Immature natural killer cell (primary cell): ENCODE measurements around the gene RCC1. TPM values are rescaled to one million over a fixed set of nuclear protein-coding genes. Genes with fewer than 3 reads are reported as not detected.
"Not testable (repeated sequence)": the region's sequence is repeated elsewhere in the genome, so short reads cannot be mapped to it uniquely, and the experiment has no call there.

Experiments
- DNase-seq, 3 donors: peaks; one replicate each; pipeline ENCODE4 v3.0.0; 2022; ENCODE audit warnings: mixed read lengths in 1 of 3
- H3K27ac Mint-ChIP-seq, 6 donors: one replicate each; pipeline ENCODE4 v1.8.0; 2020; ENCODE audit warnings: mixed read lengths in 6 of 6, mild to moderate bottlenecking in 5 of 6, inconsistent platforms in 4 of 6, moderate library complexity in 3 of 6
- H3K27me3 Mint-ChIP-seq, 3 donors: one replicate each; pipeline ENCODE4 v1.8.0; 2020 to 2021; ENCODE audit warnings: low read depth in 3 of 3, mild to moderate bottlenecking in 3 of 3, mixed read lengths in 3 of 3, moderate library complexity in 3 of 3, inconsistent platforms in 1 of 3
- H3K36me3 Mint-ChIP-seq, 3 donors: one replicate each; pipeline ENCODE4 v1.8.0; 2020; ENCODE audit warnings: mixed read lengths in 3 of 3, inconsistent platforms in 2 of 3, mild to moderate bottlenecking in 2 of 3
- H3K4me1 Mint-ChIP-seq, 2 donors: one replicate each; pipeline ENCODE4 v1.8.0; 2020; ENCODE audit warnings: inconsistent platforms in 2 of 2, mild to moderate bottlenecking in 2 of 2, mixed read lengths in 2 of 2, moderate library complexity in 1 of 2
- H3K4me3 Mint-ChIP-seq, 5 donors: one replicate each; pipeline ENCODE4 v1.8.0; 2020; ENCODE audit warnings: mild to moderate bottlenecking in 5 of 5, mixed read lengths in 5 of 5, inconsistent platforms in 3 of 5, moderate library complexity in 3 of 5
- H3K9me3 Mint-ChIP-seq, 6 donors: one replicate each; pipeline ENCODE4 v1.8.0; 2020; ENCODE audit warnings: mild to moderate bottlenecking in 6 of 6, mixed read lengths in 6 of 6, inconsistent platforms in 4 of 6, moderate library complexity in 3 of 6
- polyA plus RNA-seq, 3 donors: library from polyadenylated mRNA; unstranded; fragments of 300-500 nt; fragmentation: Illumina TruSeq; gene quantifications; one replicate each; pipeline ENCODE4 v1.2.3, GENCODE V29; 2021

RCC1 gene
- polyA plus RNA-seq, 3 donors from 2014 or later = 11.4 to 16.0 (median 12.4) TPM

DNA sequence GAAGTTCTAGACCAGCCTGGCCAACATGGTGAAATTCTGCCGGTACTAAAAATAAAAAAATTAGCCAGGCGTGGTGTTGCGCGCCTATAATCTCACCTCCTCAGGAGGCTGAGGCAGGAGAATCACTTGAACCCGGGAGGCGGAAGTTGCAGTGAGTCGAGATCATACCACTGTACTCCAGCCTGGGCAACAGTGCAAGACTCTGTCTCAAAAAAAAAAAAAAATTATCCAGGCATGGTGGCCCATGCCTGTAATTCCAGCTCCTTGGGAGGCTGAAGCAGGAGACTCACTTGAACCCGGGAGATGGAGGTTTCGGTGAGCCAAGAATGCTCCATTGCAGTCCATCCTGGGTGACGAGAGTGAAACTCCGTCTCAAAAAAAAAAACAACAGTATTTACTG, 67.7 kb downstream of the RCC1 start:
- no peak overlapping the region for H3K4me3 Mint-ChIP-seq
- H3K36me3 Mint-ChIP-seq = peaks cover 8 to 28% (median 10%) of the 10 kb centered on the region in 3 donors
- H3K27me3 Mint-ChIP-seq = peaks cover 0 to 4% (median 2%) of the 10 kb centered on the region in 3 donors

DNA sequence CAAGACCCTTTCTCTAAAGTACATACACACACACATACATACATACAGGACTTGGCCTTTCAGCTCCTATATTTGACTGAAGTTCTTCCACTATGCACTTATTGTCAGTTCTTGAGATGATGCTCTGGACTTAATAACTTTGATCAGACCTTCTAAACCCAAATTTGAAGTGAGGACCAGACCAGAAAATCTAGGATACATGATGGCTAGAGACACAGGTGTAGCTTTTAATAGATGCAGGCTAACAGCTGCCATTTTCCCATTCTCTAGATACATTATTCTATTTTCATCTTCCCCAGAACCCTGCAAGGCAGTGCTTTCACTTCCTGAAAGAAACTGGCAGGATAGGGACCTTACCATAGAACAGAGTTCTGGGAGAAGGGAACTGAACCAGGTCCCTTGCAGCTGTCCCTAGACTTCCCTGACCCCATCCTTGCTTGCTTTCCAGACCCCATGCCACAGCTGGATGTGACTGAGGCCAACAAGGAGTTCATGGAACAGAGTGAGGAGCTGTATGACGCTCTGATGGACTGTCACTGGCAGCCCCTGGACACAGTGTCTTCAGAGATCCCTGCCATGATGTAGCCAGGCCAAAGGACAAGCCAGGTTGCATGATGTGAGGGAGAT, 71.3 kb downstream of the RCC1 start:
- Mint-ChIP-seq H3K4me1 (peaks cover 31 to 41% of the 10 kb centered on the region in 2 donors), H3K27me3 (peaks cover 2 to 13% (median 7%) of the 10 kb centered on the region in 3 donors), H3K27ac (peak overlapping the region in 5 of 6 donors; percentile 4 to 64 (median 55)), H3K36me3 (peaks cover 4 to 28% (median 10%) of the 10 kb centered on the region in 3 donors), H3K4me3 (no peak overlapping the region), H3K9me3 (no peaks in the 10 kb centered on the region)
- no peak for DNase-seq

More for the DNA sequence above, 67.7 kb downstream of the RCC1 start:
- H3K9me3 Mint-ChIP-seq = no peaks in the 10 kb centered on the region
- peaks cover 4 to 11% of the 10 kb centered on the region in 2 donors for H3K4me1 Mint-ChIP-seq
- no peak overlapping the region for H3K27ac Mint-ChIP-seq
- no peak for DNase-seq

DNA sequence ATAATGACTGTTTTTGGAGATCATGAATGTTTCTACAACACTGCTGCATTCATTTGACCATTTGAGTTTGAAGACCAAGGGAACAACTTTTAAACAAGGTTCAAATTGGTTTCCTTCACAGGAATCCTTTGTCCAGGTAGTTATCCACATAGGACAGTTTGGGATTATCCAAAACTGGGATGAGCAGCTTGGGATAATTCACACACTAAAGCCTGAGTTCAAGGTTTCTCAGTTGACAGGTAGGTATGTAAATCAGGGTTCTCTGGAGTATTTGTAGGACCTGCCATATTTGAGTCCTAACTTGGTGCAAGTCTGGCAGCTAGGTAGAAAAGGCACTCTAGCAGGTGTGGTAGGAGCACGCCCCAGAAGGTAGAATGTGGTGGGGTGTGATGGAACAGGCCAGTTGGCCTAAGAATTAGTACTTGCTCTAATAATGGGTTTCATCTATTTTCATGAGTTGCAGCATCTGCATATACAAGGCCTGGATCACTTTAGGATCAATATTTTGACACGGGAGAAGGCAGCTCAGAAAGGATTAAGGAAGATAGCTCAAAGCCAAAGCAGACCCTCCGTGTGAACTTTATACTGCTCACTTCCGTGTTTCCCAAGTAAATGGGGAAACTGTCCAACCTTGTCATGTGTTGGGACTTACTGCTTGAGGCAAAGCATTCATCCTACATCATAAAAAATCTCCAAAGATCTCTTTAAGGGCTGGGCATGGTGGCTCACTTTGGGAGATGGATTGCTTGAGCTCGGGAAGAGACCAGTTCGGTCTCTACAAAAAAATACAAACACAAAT, 72.1 kb downstream of the RCC1 start:
- DNase-seq = no peak
- H3K27ac Mint-ChIP-seq = peak overlapping the region in 5 of 6 donors; percentile 9 to 72 (median 55)
- H3K9me3 Mint-ChIP-seq = no peaks in the 10 kb centered on the region
- H3K4me3 Mint-ChIP-seq = no peak overlapping the region
- peaks cover 2 to 13% (median 8%) of the 10 kb centered on the region in 3 donors for H3K27me3 Mint-ChIP-seq
- H3K36me3 Mint-ChIP-seq = peaks cover 4 to 28% (median 10%) of the 10 kb centered on the region in 3 donors
- H3K4me1 Mint-ChIP-seq = peaks cover 35 to 47% of the 10 kb centered on the region in 2 donors

DNA sequence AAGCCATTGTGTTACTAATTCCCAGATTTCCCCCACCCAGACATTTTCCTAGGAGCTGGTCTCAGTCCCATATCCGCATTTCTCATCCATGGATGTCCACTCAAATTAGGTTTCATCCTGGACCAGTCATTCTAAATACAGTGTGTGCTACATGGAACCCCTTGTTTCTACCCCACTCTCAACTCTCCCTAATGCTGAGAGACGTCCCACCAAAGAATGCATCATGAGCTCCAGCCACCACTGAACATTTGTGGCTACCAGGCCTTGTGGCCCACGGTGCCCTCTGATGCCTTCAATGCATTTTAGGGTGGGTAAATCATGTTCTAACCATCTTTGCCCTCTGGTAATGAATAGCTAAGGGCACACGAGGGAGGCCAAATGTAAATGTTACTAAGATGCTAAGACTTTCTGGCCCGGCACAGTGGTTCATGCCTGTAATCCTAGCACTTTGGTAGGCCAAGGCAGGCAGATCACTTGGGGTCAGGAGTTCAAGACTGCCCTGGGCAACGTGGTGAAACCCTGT, 72.9 kb downstream of the RCC1 start:
- no peaks in the 10 kb centered on the region for H3K9me3 Mint-ChIP-seq
- H3K4me1 Mint-ChIP-seq = peaks cover 37 to 51% of the 10 kb centered on the region in 2 donors
- peaks cover 2 to 13% (median 8%) of the 10 kb centered on the region in 3 donors for H3K27me3 Mint-ChIP-seq
- peaks cover 4 to 28% (median 10%) of the 10 kb centered on the region in 3 donors for H3K36me3 Mint-ChIP-seq
- peak overlapping the region in 2 of 5 donors; percentile 21 to 27 for H3K4me3 Mint-ChIP-seq
- DNase-seq = no peak
- H3K27ac Mint-ChIP-seq = peak overlapping the region in 4 of 6 donors; percentile 20 to 65 (median 62)

DNA sequence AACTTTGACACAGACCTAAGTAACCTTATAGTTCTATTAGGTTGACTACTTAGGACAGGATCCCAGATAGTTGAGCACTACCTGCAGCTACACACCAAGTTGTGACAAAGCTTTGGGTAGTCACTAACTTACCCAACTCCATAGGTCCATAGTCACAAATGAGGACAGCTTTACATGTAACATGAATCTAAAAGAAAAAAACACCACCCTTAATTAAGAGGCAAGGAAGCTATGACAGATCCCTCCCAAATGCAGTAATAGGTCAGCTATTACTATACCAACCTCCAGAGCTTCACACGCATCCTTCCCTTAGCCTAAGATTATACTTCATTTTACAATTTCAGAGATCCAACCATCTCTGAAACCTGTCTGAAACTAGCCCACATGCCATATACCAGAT, 73.6 kb downstream of the RCC1 start:
- DNase-seq = no peak
- Mint-ChIP-seq H3K27me3 (peaks cover 2 to 13% (median 8%) of the 10 kb centered on the region in 3 donors), H3K4me3 (peak overlapping the region; percentile 65 to 94 (median 93)), H3K36me3 (peaks cover 4 to 28% (median 10%) of the 10 kb centered on the region in 3 donors), H3K9me3 (no peaks in the 10 kb centered on the region), H3K4me1 (peaks cover 37 to 51% of the 10 kb centered on the region in 2 donors), H3K27ac (peak overlapping the region; percentile 17 to 85 (median 80))

DNA sequence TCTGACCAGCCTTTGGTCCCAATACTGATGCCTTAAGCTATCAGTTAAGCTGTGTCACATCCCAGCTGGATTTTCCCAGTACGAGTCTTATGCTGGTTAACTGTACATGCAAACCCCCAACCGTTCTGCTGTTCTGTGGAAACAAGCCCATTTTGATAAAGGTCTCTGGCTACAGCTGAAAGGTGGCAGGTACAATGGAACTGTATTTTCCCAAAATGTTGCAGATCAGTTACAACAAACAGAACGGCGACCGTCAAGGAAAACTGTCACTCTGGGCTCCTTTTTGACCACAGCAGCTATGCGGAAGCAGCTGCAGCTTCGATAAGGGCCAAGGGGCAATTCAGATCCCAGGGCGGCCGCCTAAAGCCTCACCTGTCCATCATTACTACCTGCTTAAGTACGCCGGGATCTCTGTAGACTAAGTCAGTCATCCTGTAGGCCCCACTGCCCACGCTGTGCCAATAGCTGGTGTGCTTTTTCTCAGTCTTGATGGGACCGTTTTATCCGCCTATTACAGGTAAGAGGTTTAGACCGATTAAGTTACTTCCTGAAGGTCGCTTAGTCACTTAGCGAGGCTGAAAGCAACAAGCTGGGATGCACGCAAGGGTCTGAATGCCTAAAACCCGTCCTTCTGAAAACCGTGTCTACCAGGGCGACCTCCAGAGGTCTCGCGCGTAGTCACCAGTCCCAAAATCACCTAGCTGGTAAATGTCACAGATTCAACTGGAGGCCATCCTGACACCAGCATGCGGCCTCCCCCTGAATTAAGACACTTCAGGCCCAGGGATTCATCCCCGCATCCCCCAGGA, 75.1 kb downstream of the RCC1 start:
- peaks cover 2 to 11% (median 6%) of the 10 kb centered on the region in 3 donors for H3K27me3 Mint-ChIP-seq
- DNase-seq = peak in 2 of 3 donors; percentile 28
- peak overlapping the region; percentile 39 to 95 (median 80) for H3K27ac Mint-ChIP-seq
- H3K36me3 Mint-ChIP-seq = peaks cover 4 to 28% (median 10%) of the 10 kb centered on the region in 3 donors
- H3K4me3 Mint-ChIP-seq = peak overlapping the region; percentile 91 to 94 (median 93)
- peaks cover 37 to 51% of the 10 kb centered on the region in 2 donors for H3K4me1 Mint-ChIP-seq
- no peaks in the 10 kb centered on the region for H3K9me3 Mint-ChIP-seq

DNA sequence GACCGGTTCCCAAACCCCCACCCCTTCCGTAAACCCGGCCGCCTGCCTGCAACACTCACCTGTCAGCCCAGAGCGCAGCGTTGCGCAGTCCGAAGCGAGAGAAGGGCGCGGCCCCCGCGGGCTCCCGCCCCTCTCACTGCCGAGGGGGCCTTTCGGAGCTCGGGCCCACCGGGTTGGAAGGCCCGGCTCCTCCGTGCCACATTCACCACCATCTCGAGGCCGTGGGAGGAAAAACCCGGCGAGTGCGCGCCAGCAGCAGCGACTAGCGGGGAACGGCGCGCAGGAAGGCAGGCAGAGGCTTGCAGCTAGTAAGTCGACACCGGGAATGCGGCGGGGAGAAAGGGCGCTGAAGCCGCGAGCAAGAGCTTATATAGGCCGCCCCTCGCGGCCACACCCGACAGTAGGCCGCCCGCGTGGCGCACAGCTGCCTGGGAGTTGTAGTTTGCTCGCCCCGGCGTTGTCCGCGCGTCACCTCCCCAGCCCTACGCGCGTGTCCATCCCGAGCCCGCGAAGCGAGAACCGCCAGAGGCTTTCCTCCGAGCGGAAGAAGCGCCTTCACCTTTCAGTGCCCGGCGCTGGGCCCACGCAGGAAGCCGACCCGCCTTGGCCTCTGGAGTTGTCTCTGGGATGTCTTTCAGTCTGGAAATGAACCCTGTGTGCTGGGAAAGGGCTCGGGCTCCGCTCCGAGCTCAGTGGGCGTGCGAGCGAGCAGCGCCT, 75.8 kb downstream of the RCC1 start:
- Mint-ChIP-seq H3K27ac (peak overlapping the region; percentile 73 to 95 (median 86)), H3K9me3 (no peaks in the 10 kb centered on the region), H3K4me1 (peaks cover 37 to 51% of the 10 kb centered on the region in 2 donors), H3K27me3 (peaks cover 2 to 11% (median 6%) of the 10 kb centered on the region in 3 donors), H3K36me3 (peaks cover 4 to 28% (median 10%) of the 10 kb centered on the region in 3 donors), H3K4me3 (peak overlapping the region; percentile 91 to 94 (median 93))
- DNase-seq = peak; percentile 86 to 90 (median 88)

DNA sequence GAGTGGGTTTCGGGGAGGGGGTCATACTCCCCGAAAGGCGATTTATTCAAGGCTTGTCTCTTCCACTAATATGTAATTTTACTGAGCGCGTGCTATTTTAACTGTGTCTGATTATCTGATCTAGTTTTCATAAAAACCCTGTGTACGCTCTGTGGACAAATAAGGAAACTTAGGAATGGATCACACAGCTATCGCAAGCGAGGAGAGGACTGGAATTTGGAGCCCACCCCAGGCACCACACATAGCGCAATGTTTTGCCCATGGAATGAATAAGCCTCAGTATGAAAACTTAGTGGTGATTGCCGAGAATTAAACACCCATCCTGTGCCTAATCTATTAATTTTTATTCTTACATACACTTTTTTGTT, 76.4 kb downstream of the RCC1 start:
- peak overlapping the region; percentile 91 to 94 (median 93) for H3K4me3 Mint-ChIP-seq
- no peak for DNase-seq
- peaks cover 2 to 11% (median 6%) of the 10 kb centered on the region in 3 donors for H3K27me3 Mint-ChIP-seq
- peaks cover 37 to 51% of the 10 kb centered on the region in 2 donors for H3K4me1 Mint-ChIP-seq
- H3K27ac Mint-ChIP-seq = peak overlapping the region; percentile 57 to 88 (median 80)
- H3K36me3 Mint-ChIP-seq = peaks cover 4 to 24% (median 10%) of the 10 kb centered on the region in 3 donors
- no peaks in the 10 kb centered on the region for H3K9me3 Mint-ChIP-seq

DNA sequence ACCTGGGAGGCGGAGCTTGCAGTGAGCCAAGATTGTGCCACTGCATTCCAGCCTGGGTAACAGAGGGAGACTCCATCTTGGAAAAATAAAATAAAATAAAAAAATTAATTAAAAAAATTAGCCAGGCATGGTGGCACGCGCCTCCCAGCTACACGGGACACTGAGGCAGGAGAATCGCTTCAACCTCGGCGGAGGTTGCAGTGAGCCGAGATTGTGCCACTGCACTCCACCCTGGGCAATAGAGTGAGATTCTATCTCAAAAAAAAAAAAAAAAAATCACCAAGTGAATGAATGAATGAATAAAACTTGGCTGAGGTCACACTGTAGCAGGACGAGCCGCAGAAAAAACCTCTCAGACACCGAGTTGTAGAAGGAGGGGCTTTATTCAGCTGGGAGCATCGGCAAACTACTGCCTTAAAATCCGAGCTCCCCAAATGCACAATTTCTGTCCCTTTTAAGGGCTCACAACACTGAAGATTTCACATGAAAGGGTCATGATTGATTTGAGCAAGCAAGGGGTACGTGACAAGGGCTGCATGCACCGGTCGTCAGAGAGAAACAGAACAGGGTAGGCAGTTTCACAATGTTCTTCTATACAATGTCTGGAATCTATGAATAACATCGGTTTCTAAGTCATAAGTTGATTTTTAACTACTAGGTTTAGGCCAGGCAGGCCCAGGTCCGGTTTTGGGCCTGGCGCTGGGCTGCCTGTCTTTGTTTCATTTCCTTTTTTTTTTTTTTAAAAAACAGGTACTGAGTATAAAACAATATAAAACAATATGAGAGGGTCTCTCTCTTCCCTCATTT, 80.9 kb downstream of the RCC1 start:
- not testable (repeated sequence) for H3K4me3 Mint-ChIP-seq, DNase-seq, H3K36me3 Mint-ChIP-seq, H3K27me3 Mint-ChIP-seq, H3K27ac Mint-ChIP-seq, H3K9me3 Mint-ChIP-seq
- H3K4me1 Mint-ChIP-seq = peaks cover 11 to 14% of the 10 kb centered on the region in 2 donors
